Effector memory CD4-positive, alpha-beta T cell (primary cell): ENCODE results near the gene ARHGAP33.

Experiments used
- DNase-seq, 3 donors: peaks; one replicate each; pipeline ENCODE4 v3.0.0-alpha.2; 2020
- H3K27ac ChIP-seq: 2 replicates; pipeline ENCODE4 v1.7.0; 2013; ENCODE audit warnings: mild to moderate bottlenecking, low read length, moderate library complexity; ENCODE audit not compliant: insufficient read depth, poor library complexity, severe bottlenecking
- H3K27me3 ChIP-seq: replicated peaks from 2 replicates; pipeline ENCODE4 v1.7.0; 2013; ENCODE audit warnings: mild to moderate bottlenecking, low read length; ENCODE audit not compliant: insufficient read depth, control insufficient read depth, poor library complexity, severe bottlenecking
- H3K36me3 ChIP-seq: 2 replicates; pipeline ENCODE4 v1.7.0; 2013; ENCODE audit warnings: mild to moderate bottlenecking, low read length, moderate library complexity; ENCODE audit not compliant: control insufficient read depth, insufficient read depth
- H3K4me1 ChIP-seq: 2 replicates; pipeline ENCODE4 v1.7.0; 2013; ENCODE audit warnings: low read length, mild to moderate bottlenecking; ENCODE audit not compliant: control insufficient read depth, insufficient read depth, poor library complexity, severe bottlenecking
- H3K4me3 ChIP-seq: 2 replicates; pipeline ENCODE4 v1.7.0; 2013; ENCODE audit warnings: low read length, low read depth, mild to moderate bottlenecking; ENCODE audit not compliant: insufficient read depth, poor library complexity, severe bottlenecking
- H3K9me3 ChIP-seq: 2 replicates; pipeline ENCODE4 v1.7.0; 2013; ENCODE audit warnings: mild to moderate bottlenecking, low read length, moderate library complexity; ENCODE audit not compliant: control insufficient read depth

The ARHGAP33 gene

DNA sequence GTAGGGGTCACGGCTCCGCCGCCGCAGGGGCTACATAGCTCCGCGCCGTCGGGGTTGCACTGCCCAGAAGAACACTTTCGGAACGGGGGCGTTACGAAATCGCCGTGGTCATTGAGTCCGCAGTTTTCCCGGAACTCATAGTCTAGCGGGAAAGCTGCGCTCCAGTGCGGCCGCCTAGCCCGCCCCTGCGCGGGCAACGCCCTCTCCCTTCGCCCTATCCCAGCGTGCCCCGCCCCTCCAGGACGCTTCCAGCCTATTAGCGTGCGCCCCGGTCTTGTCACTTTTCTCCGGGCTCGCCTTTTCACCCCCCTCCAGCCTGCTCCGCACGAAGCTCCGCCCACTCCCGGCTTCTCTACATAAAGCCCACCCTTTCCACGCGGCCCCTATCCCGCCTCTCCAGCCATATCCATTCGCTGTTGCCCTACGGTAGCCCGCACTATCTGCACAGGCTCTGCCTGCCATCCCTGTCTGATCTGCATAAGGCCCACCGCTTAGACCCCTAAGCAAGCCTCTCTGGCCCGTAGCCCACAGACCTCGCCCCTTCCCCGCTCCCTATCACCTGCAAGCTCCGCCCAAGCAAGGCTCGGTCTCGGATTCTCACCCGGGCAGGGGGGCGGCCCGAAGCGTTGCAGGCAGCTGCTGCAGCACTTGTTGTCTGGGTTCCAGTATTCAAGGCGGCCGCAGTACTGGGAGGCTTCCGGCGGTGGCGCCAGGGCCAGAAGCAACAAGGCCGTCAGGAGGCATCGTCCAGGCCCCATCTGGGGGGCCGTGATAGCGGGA lies 34.8 kb upstream of the ARHGAP33 start:
- Histone ChIP-seq H3K4me3 (peak overlapping the region; percentile 81), H3K9me3 (no peaks in the 10 kb centered on the region), H3K36me3 (peaks cover 22% of the 10 kb centered on the region), H3K27me3 (no peaks in the 10 kb centered on the region), H3K27ac (peak overlapping the region; percentile 70), H3K4me1 (peaks cover 35% of the 10 kb centered on the region)
- peak; percentile 90 to 94 (median 91) for DNase-seq

DNA sequence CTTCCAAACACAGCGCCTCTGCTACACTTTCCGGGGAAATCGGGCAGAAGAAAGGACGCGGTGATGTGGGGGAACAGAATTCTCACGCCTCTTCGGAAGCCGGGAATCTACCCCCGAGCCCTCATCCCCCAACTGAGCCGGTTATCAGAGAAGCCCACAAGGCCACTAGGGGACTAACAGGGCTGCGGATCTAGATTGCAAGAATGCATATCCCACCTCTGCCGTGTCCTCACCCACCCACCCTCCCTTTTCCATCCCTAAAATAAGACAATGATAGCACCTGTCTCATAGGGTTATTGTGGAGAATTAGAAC lies 34.2 kb upstream of the ARHGAP33 start:
- H3K4me3 ChIP-seq = peak overlapping the region; percentile 81
- no peaks in the 10 kb centered on the region for H3K27me3 ChIP-seq
- peaks cover 22% of the 10 kb centered on the region for H3K36me3 ChIP-seq
- no peak for DNase-seq
- H3K27ac ChIP-seq = peak overlapping the region; percentile 82
- peaks cover 40% of the 10 kb centered on the region for H3K4me1 ChIP-seq
- H3K9me3 ChIP-seq = no peaks in the 10 kb centered on the region

DNA sequence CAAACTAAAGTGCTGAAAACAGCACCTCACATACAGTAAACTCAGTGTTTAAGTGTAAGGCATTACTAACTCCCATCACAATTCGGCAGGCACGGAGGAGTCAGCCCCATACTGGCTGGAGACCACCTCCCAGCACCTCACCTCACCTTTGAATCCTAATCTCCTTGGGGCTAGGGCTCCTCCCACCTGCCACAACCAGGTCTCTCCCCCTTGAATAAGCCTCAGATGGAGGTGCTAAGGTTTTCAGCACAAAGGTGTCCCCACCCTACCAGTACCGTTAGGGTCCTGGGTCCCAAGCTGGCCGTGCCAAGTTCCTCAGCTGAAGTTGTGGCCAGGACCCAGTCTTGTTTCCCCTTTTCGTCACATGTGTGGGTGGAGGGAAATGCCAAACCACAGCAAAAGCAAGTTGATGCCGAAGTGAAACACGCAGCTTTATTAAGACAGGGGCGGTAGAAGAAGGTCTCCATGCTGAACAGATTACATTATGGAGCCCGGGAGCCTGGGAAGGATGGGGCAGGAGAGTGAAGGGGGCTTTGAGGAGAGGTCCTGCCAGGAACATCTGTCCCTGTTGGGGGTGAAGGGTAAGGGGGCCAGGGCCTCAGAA lies 33.1 kb upstream of the ARHGAP33 start, which contains the start of gene IGFLR1:
Gene IGFLR1 (minus strand): TSS at position 332 of the 604 bp plus-strand sequence. CDS start 1,272 bp downstream, outside the sequence.
- Histone ChIP-seq H3K4me3 (peak within 1 kb of the TSS; percentile 63), H3K27ac (peak within 1 kb of the TSS; percentile 82), H3K4me1 (peaks cover 40% of the 10 kb centered on the region)

DNA sequence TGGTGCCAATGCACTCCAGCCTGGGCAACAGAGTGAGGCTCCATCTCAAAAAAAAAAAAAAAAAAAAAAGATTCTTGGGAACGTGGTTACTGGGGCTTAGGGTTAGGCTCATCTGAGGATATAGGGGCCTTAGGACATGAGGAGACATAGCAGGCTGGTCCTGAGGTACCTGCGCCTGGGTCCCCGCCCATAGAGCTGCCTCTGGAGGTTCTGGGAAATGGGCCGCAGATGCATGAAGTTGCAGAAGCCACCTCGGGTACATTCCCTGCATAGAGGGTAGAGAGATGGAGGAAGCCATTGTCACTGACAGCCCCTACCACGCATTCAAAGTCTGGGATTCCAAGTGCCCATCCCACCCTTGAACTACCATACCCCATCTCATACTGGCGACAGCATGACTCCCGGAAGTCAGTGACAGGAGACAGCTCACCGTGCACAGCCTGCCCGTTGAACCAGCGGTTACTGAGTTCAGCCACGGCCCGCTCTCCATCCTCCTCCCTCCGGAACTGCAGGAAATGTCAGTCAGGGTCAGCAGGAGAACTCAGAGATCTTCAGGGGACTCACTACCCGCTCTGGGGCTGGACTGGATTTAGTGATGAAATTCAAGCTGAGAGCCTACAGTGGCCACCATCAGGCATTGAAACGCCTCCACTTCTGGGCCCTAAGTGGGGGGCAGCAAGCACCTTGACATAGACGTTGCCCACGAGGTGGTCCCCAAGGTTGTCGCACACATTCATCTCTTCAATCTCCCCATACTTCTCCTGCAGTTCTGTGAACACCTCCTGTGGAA lies 31.5 kb upstream of the ARHGAP33 start:
- Histone ChIP-seq H3K36me3 (no peaks in the 10 kb centered on the region), H3K4me1 (peaks cover 44% of the 10 kb centered on the region), H3K27ac (peak overlapping the region; percentile 99), H3K27me3 (no peaks in the 10 kb centered on the region), H3K9me3 (no peaks in the 10 kb centered on the region), H3K4me3 (peak overlapping the region; percentile 89)
- no peak for DNase-seq

More for the DNA sequence above, 33.1 kb upstream of the ARHGAP33 start, which contains the start of gene IGFLR1:
- Histone ChIP-seq H3K27me3 (no peaks in the 10 kb centered on the region), H3K9me3 (no peaks in the 10 kb centered on the region), H3K36me3 (peaks cover 15% of the 10 kb centered on the region)
- DNase-seq = peak; percentile 36 to 46 (median 45)

DNA sequence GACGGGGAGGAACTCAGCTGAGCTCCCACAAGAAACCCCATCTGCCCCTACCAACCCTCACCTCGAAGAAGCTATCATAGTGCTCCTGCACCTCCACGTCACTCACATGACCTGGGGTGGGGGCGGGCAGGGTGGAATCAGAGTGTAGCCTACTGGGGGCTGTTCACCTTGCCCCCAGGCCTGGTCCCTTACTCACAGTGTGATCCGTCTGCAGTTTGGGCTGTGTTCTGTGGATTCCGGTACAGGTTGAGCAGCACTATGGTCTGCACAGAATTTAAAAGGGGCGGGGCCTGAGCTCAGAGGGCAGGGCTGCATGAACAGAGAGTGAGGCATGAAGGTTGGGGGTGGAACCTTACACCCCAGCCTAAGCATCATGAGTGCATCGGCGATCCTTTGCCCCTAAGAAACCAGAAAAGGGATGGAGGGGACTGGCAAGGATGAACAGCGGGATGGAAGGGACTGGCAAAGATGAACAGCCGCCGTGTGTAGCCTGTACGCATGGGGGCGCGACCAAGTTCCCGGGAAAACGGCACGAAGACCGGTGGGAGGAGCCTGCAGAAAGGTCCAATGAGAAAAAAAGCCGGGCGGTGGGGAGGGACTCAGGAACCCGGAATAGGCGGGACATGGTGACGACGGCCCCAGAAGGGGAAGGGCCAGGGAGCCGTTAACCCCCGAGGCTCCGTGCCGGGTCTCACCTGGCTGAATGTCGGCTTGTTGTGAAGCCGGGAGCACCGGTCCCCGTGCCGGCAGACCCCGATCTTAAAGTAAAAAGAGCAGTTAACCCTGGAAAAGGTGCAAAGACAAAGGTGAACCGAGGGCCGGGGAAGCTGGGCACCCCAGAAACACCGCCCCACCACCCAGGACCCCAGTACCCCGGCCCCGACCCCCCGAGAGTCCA lies 30.7 kb upstream of the ARHGAP33 start:
- Histone ChIP-seq H3K36me3 (no peaks in the 10 kb centered on the region), H3K27me3 (no peaks in the 10 kb centered on the region), H3K9me3 (no peaks in the 10 kb centered on the region), H3K27ac (peak overlapping the region; percentile 99), H3K4me3 (peak overlapping the region; percentile 89), H3K4me1 (peaks cover 44% of the 10 kb centered on the region)
- peak; percentile 85 to 91 (median 91) for DNase-seq

GRCh38 chr19:35745328-35746086 lies 29.9 kb upstream of the ARHGAP33 start, which contains the start of the genes PSENEN and U2AF1L4:
Gene PSENEN, plus strand, starts transcription at chr19:35745651. Its CDS starts 280 bp downstream, at chr19:35745931.
Gene U2AF1L4, minus strand, starts transcription at chr19:35745418. Its CDS starts 27 bp downstream, at chr19:35745391.
- H3K9me3 ChIP-seq = no peaks in the 10 kb centered on the region
- peak within 1 kb of the TSS; percentile 99 for H3K27ac ChIP-seq
- H3K4me1 ChIP-seq = peaks cover 38% of the 10 kb centered on the region
- H3K4me3 ChIP-seq = peak within 1 kb of the TSS; percentile 89
- no peaks in the 10 kb centered on the region for H3K36me3 ChIP-seq
- H3K27me3 ChIP-seq = no peaks in the 10 kb centered on the region
- DNase-seq = peak; percentile 96 to 97 (median 97)

DNA sequence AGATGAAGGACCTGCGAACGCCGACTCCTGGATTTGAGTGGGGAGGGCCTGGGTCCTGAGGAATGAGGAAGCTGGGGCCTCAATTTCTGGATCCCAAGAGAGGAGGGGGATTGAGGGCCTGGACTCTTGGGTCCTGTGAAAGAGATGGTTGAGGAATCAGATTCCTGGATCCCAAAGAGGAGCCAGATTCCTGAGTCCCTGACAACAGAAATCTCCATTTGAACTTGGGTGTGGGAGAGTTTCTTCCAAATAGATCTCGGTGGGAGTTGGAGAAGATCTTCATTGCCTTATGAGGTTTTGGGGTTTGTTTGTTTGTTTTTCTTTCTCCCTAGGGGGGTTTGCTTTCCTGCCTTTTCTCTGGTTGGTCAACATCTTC lies 29.3 kb upstream of the ARHGAP33 start:
- Histone ChIP-seq H3K36me3 (no peaks in the 10 kb centered on the region), H3K9me3 (no peaks in the 10 kb centered on the region), H3K27me3 (no peaks in the 10 kb centered on the region), H3K27ac (peak overlapping the region; percentile 99), H3K4me3 (peak overlapping the region; percentile 89), H3K4me1 (peaks cover 38% of the 10 kb centered on the region)
- no peak for DNase-seq

DNA sequence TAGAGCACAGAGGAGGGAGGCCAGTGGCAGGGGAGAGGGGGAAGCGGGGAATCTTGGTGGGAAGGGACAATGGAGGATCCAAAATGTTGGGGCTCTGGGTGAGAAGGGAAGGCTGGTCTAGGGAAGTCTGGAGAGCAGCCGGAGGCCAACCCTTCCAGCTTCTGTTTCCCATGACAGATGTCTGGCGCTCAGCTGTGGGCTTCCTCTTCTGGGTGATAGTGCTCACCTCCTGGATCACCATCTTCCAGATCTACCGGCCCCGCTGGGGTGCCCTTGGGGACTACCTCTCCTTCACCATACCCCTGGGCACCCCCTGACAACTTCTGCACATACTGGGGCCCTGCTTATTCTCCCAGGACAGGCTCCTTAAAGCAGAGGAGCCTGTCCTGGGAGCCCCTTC lies 28.8 kb upstream of the ARHGAP33 start:
- Histone ChIP-seq H3K36me3 (no peaks in the 10 kb centered on the region), H3K4me1 (peaks cover 38% of the 10 kb centered on the region), H3K27ac (no peak overlapping the region), H3K9me3 (no peaks in the 10 kb centered on the region), H3K4me3 (no peak overlapping the region), H3K27me3 (no peaks in the 10 kb centered on the region)
- DNase-seq = no peak
